Measurements from ENCODE around the gene STAC3. TPM values are rescaled to one million over a fixed set of nuclear protein-coding genes. Genes with fewer than 3 reads are reported as not detected.

STAC3 gene
- total and polyA plus RNA-seq, 4 donors: 0.19 to 1.3 (median 0.96) TPM

DNA sequence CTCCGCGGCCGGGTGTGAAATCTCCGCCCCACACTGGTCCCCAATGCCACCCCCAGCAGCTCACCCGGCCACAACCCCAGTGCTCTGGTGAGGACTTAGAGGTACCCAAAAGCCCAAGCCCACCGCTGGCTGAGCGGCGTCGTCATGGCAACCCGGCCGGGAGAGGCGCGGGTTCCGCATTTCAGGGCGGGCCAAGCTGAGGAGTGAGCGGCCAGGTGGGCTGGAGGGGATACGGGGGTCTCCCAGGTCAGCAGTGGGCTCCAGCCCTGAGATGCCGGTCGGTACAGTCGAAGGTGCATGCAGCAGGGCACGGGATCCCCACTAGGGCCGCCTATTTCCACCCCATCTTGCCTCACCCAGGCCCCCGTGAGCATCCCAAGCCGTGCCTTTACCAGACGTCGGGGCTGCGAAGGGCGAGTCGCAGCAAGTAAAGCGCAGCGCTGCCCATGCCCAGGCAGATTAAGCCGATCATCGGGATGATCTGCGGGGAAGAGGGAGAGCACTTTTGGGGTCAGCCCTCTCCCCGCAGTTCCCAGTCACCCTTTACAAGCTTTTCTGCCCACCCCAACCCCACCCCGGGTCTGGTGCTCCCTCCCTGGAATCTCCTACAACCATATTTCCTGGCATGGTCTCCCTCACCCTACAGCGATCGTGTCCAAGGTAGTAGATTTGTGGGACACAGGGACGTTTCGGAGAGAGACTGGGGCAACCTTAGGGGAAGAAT is 14.6 kb downstream of the STAC3 start:
- WGBS: 46% methylated on average over 40 of the region's 40 CpGs

DNA sequence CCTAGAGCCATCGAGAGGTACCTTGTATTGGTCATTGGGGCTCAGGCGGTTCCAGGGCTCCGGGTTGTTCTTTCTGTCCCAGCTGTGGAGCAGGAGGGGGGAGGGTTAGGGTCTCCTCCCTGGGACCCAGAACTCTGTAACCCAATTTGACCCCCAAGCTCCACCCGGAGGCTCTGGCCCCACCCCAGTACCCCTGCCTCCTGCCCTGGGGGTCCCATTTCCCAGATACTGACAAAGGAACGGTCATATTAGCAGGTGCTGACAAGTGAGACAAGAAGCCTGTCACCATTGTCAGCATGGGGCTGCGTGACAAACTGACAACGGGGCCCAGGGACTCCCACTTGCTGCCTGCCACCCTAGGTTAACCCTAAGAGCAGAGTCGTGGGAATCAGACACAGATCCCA is 15.3 kb downstream of the STAC3 start:
- H3K27me3 ChIP-seq (ENCODE audit: control insufficient read depth in 4 of 4, insufficient read depth in 4 of 4, low read length in 3 of 4): no peaks in the 10 kb centered on the region
- peak overlapping the region; percentile 7 to 63 for H3K27ac ChIP-seq (ENCODE audit: low read depth in 1 of 2, low read length in 2 of 2)
- H3K36me3 ChIP-seq (ENCODE audit: control insufficient read depth in 4 of 4, insufficient read depth in 3 of 4, low read depth in 1 of 4, low read length in 3 of 4): peaks cover 12 to 20% (median 15%) of the 10 kb centered on the region in 4 donors
- no peak for DNase-seq (ENCODE audit: low spot score)
- H3K4me3 ChIP-seq (ENCODE audit: low read depth in 1 of 3, low read length in 3 of 3): no peak overlapping the region
- no peaks in the 10 kb centered on the region for H3K9me3 ChIP-seq (ENCODE audit: control insufficient read depth in 4 of 4, low read length in 3 of 4)
- TF ChIP-seq YY1 (IDR thresholded peaks at IDR 0.05) (no peak), SP1 (IDR thresholded peaks at IDR 0.05) (no peak), MAX (IDR thresholded peaks at IDR 0.05) (no peak), RAD21 (IDR thresholded peaks at IDR 0.05) (no peak), GABPA (IDR thresholded peaks at IDR 0.05 in 1 of 2, conservative IDR thresholded peaks at IDR 0.05 in 1 of 2) (no peak)
- peaks cover 24 to 61% (median 51%) of the 10 kb centered on the region in 4 donors for H3K4me1 ChIP-seq (ENCODE audit: control insufficient read depth in 4 of 4, insufficient read depth in 4 of 4, low read length in 3 of 4)
- H3K9ac ChIP-seq (ENCODE audit: low read depth in 1 of 2, low read length in 2 of 2): no peak overlapping the region
- WGBS: 75% methylated on average over 8 of the region's 8 CpGs

More for the DNA sequence above, 14.6 kb downstream of the STAC3 start:
- peak overlapping the region; percentile 7 to 63 for H3K27ac ChIP-seq (ENCODE audit: low read depth in 1 of 2, low read length in 2 of 2)
- TF ChIP-seq ZBTB33 (IDR thresholded peaks at IDR 0.05): no peak
- no peak for TF ChIP-seq TAF1 (conservative IDR thresholded peaks at IDR 0.05)
- no peak for TF ChIP-seq FOXA1 (IDR thresholded peaks at IDR 0.05)
- no peak for TF ChIP-seq RXRA (IDR thresholded peaks at IDR 0.05)
- no peak for TF ChIP-seq NR2F2 (IDR thresholded peaks at IDR 0.05)
- TF ChIP-seq JUND (IDR thresholded peaks at IDR 0.05): no peak
- peaks cover 12 to 19% (median 15%) of the 10 kb centered on the region in 4 donors for H3K36me3 ChIP-seq (ENCODE audit: control insufficient read depth in 4 of 4, insufficient read depth in 3 of 4, low read depth in 1 of 4, low read length in 3 of 4)
- peaks cover 0 to 3% (median 0%) of the 10 kb centered on the region in 4 donors for H3K27me3 ChIP-seq (ENCODE audit: control insufficient read depth in 4 of 4, insufficient read depth in 4 of 4, low read length in 3 of 4)
- no peak overlapping the region for H3K4me3 ChIP-seq (ENCODE audit: low read depth in 1 of 3, low read length in 3 of 3)
- no peaks in the 10 kb centered on the region for H3K9me3 ChIP-seq (ENCODE audit: control insufficient read depth in 4 of 4, low read length in 3 of 4)
- no peak overlapping the region for H3K9ac ChIP-seq (ENCODE audit: low read depth in 1 of 2, low read length in 2 of 2)
- H3K4me1 ChIP-seq (ENCODE audit: control insufficient read depth in 4 of 4, insufficient read depth in 4 of 4, low read length in 3 of 4): peaks cover 26 to 59% (median 49%) of the 10 kb centered on the region in 4 donors
- no peak for DNase-seq (ENCODE audit: low spot score)

GRCh38 chr12:57235017-57235727 is 15.8 kb downstream of the STAC3 start:
- H3K27me3 ChIP-seq (ENCODE audit: control insufficient read depth in 4 of 4, insufficient read depth in 4 of 4, low read length in 3 of 4): no peaks in the 10 kb centered on the region
- H3K27ac ChIP-seq (ENCODE audit: low read depth in 1 of 2, low read length in 2 of 2): peak overlapping the region; percentile 16 to 63
- H3K9ac ChIP-seq (ENCODE audit: low read depth in 1 of 2, low read length in 2 of 2): no peak overlapping the region
- no peak overlapping the region for H3K4me3 ChIP-seq (ENCODE audit: low read depth in 1 of 3, low read length in 3 of 3)
- peaks cover 12 to 20% (median 15%) of the 10 kb centered on the region in 4 donors for H3K36me3 ChIP-seq (ENCODE audit: control insufficient read depth in 4 of 4, insufficient read depth in 3 of 4, low read depth in 1 of 4, low read length in 3 of 4)
- H3K4me1 ChIP-seq (ENCODE audit: control insufficient read depth in 4 of 4, insufficient read depth in 4 of 4, low read length in 3 of 4): peaks cover 24 to 60% (median 47%) of the 10 kb centered on the region in 4 donors
- 37% methylated on average over 26 of the region's 26 CpGs for WGBS
- H3K9me3 ChIP-seq (ENCODE audit: control insufficient read depth in 4 of 4, low read length in 3 of 4): no peaks in the 10 kb centered on the region
- DNase-seq (ENCODE audit: low spot score): peak; percentile 60
- TF ChIP-seq FOXA1 (IDR thresholded peaks at IDR 0.05) (peak; percentile 20), MAX (IDR thresholded peaks at IDR 0.05) (peak; percentile 73), EGR1 (IDR thresholded peaks at IDR 0.05; ENCODE audit: low read depth in 2 of 2) (peak in 1 of 2 donors; percentile 62), HNF4G (IDR thresholded peaks at IDR 0.05) (no peak), GABPA (IDR thresholded peaks at IDR 0.05 in 1 of 2, conservative IDR thresholded peaks at IDR 0.05 in 1 of 2) (no peak), HNF4A (conservative IDR thresholded peaks at IDR 0.05) (no peak), TAF1 (conservative IDR thresholded peaks at IDR 0.05) (no peak), SP1 (IDR thresholded peaks at IDR 0.05) (no peak), ZBTB33 (IDR thresholded peaks at IDR 0.05) (no peak)
- TF ChIP-seq, protein P1, sequence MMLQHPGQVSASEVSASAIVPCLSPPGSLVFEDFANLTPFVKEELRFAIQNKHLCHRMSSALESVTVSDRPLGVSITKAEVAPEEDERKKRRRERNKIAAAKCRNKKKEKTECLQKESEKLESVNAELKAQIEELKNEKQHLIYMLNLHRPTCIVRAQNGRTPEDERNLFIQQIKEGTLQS (IDR thresholded peaks at IDR 0.05): no peak
- TF ChIP-seq, protein P2, sequence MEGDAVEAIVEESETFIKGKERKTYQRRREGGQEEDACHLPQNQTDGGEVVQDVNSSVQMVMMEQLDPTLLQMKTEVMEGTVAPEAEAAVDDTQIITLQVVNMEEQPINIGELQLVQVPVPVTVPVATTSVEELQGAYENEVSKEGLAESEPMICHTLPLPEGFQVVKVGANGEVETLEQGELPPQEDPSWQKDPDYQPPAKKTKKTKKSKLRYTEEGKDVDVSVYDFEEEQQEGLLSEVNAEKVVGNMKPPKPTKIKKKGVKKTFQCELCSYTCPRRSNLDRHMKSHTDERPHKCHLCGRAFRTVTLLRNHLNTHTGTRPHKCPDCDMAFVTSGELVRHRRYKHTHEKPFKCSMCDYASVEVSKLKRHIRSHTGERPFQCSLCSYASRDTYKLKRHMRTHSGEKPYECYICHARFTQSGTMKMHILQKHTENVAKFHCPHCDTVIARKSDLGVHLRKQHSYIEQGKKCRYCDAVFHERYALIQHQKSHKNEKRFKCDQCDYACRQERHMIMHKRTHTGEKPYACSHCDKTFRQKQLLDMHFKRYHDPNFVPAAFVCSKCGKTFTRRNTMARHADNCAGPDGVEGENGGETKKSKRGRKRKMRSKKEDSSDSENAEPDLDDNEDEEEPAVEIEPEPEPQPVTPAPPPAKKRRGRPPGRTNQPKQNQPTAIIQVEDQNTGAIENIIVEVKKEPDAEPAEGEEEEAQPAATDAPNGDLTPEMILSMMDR (IDR thresholded peaks at IDR 0.05; ENCODE audit: low read depth, low read length, missing input control): no peak
